HepG2 (cell line): ENCODE data around the gene SLC45A3. TPM values are rescaled to one million over a fixed set of nuclear protein-coding genes. Genes with fewer than 3 reads are reported as not detected.

ENCODE experiments used
- ATAC-seq: fragments of 200-7000 bp; cut with Tn5 transposase; 3 replicates; pipeline ENCODE4 v1.9.1; 2020; ENCODE audit warnings: mild to moderate bottlenecking, moderate library complexity
- BruUV-seq: library from RNA; stranded (reverse); fragments of 400-500 nt; replicated peaks from 2 replicates; lab custom pipeline; 2021; lab: Mats Ljungman, UMichigan
- CTCF ChIA-PET: fragments of 300-600 bp; formaldehyde crosslinking; extraction: SDS; loops from one replicate; lab custom pipeline; 2021; ENCODE audit warnings: low total read pairs, inconsistent platforms, low intra/inter-chr PET ratio; lab: Yijun Ruan, JAX
- POLR2A ChIA-PET: fragments of 350-600 bp; sonication (Branson Sonifier 250); formaldehyde crosslinking; loops from one replicate; lab custom pipeline; 2020; ENCODE audit warnings: antibody characterized with exemption, inconsistent platforms; lab: Yijun Ruan, JAX
- DNase-seq: peaks from one replicate; pipeline ENCODE4 v3.0.0-alpha.2; 2015; ENCODE audit warnings: low spot score
- FAIRE-seq: peaks from 3 replicates; lab custom pipeline; 2011; peaks lifted over from hg19 to GRCh38; lab: Jason Lieb, UNC
- H2AFZ ChIP-seq: one replicate; pipeline ENCODE4 v1.6.1; 2011; ENCODE audit warnings: low read length, inconsistent platforms
- H3K27ac ChIP-seq: fragments of 300-600 bp; 3 replicates; pipeline ENCODE4 v1.8.0; 2011; ENCODE audit warnings: mixed run types, mild to moderate bottlenecking, mixed read lengths, low read length, inconsistent platforms; ENCODE audit not compliant: insufficient read depth; ENCODE audit errors: extremely low read length
- H3K27me3 ChIP-seq, 2 experiments: fragments of 200-600 bp in 1 of 2; 2 replicates in 1 of 2; 3 replicates in 1 of 2; pipeline versions ENCODE4 v1.6.0 to v1.8.0; 2011; ENCODE audit warnings: low read length in 2 of 2, mild to moderate bottlenecking in 2 of 2, moderate library complexity in 2 of 2, inconsistent platforms in 1 of 2; ENCODE audit not compliant: insufficient read depth in 2 of 2, control insufficient read depth in 1 of 2
- H3K36me3 ChIP-seq, 2 experiments: fragments of 200-600 bp in 1 of 2; replicated peaks in 1 of 2; 2 replicates in 1 of 2; 3 replicates in 1 of 2; pipeline versions ENCODE4 v1.5.1 to v1.8.0; 2011; ENCODE audit warnings: low read length in 2 of 2, inconsistent platforms in 1 of 2; ENCODE audit not compliant: insufficient read depth in 2 of 2, control insufficient read depth in 1 of 2
- H3K4me1 ChIP-seq: 2 replicates; pipeline ENCODE4 v1.5.1; 2012; ENCODE audit warnings: low read length, inconsistent platforms; ENCODE audit not compliant: insufficient read depth
- H3K4me2 ChIP-seq: 2 replicates; pipeline ENCODE4 v1.6.0; 2011; ENCODE audit warnings: low read depth, low read length, inconsistent platforms
- H3K4me3 ChIP-seq, 3 experiments: fragments of 200-600 bp in 1 of 3; sonication (generic), shearing (Covaris generic) in 1 of 3; replicated peaks in 1 of 3; 2 replicates each; pipeline ENCODE4 v1.5.1; 2011 to 2016; ENCODE audit warnings: low read length in 3 of 3, inconsistent platforms in 2 of 3, low read depth in 2 of 3, mild to moderate bottlenecking in 2 of 3, control low read depth in 1 of 3, mixed read lengths in 1 of 3; ENCODE audit not compliant: insufficient read depth in 1 of 3
- H3K79me2 ChIP-seq: one replicate; pipeline ENCODE4 v1.6.1; 2011; ENCODE audit warnings: low read length, inconsistent platforms; ENCODE audit not compliant: insufficient read depth
- H3K9ac ChIP-seq: 2 replicates; pipeline ENCODE4 v1.6.0; 2011; ENCODE audit warnings: mild to moderate bottlenecking, low read depth, low read length, inconsistent platforms; ENCODE audit not compliant: insufficient read depth
- H3K9me3 ChIP-seq: 2 replicates; pipeline ENCODE4 v1.5.1; 2012; ENCODE audit warnings: mild to moderate bottlenecking, low read length
- H4K20me1 ChIP-seq: 2 replicates; pipeline ENCODE4 v1.6.0; 2011; ENCODE audit warnings: inconsistent platforms, mild to moderate bottlenecking, low read length, moderate library complexity; ENCODE audit not compliant: insufficient read depth
- ATAD3A ChIP-seq: sonication (generic); formaldehyde crosslinking; IDR thresholded peaks from 2 replicates; pipeline ENCODE4 v1.4.0; 2020; ENCODE audit warnings: missing genetic modification reagents
- CREM ChIP-seq, 2 experiments: sonication (generic) in 1 of 2; formaldehyde crosslinking in 1 of 2; IDR thresholded peaks; 2 replicates each; pipeline versions ENCODE4 v1.4.0 to v1.6.1; 2016 to 2020; ENCODE audit warnings: antibody characterized with exemption in 1 of 2, mild to moderate bottlenecking in 1 of 2, missing genetic modification reagents in 1 of 2
- MATR3 ChIP-seq: sonication (generic); formaldehyde crosslinking; IDR thresholded peaks from 2 replicates; pipeline ENCODE4 v1.4.0; 2020; ENCODE audit warnings: missing genetic modification reagents
- RNF219 ChIP-seq: sonication (generic); formaldehyde crosslinking; IDR thresholded peaks from 2 replicates; pipeline ENCODE4 v1.5.0; 2020; ENCODE audit warnings: mild to moderate bottlenecking, missing genetic modification reagents
- SOX13 ChIP-seq, 3 experiments: fragments of 450-650 bp in 1 of 3; sonication (generic) in 1 of 3; formaldehyde crosslinking in 1 of 3; IDR thresholded peaks in 2 of 3; conservative IDR thresholded peaks in 1 of 3; 2 replicates each; pipeline versions ENCODE4 v1.5.0 to v1.6.1; 2016 to 2020; ENCODE audit warnings: antibody characterized with exemption in 1 of 3, mild to moderate bottlenecking in 1 of 3, missing compliant biosample characterization in 1 of 3, missing genetic modification reagents in 1 of 3, moderate library complexity in 1 of 3
- STAT5B ChIP-seq: sonication (generic); formaldehyde crosslinking; IDR thresholded peaks from 2 replicates; pipeline ENCODE4 v1.4.0; 2020; ENCODE audit warnings: missing genetic modification reagents
- TBX2 ChIP-seq: sonication (generic); formaldehyde crosslinking; IDR thresholded peaks from 2 replicates; pipeline ENCODE4 v1.5.0; 2020; ENCODE audit warnings: missing genetic modification reagents, mild to moderate bottlenecking, borderline replicate concordance
- TERF1 ChIP-seq: sonication (generic); formaldehyde crosslinking; IDR thresholded peaks from 2 replicates; pipeline ENCODE4 v1.8.0; 2022; ENCODE audit warnings: mild to moderate bottlenecking, missing genetic modification reagents, moderate library complexity
- ZBTB21 ChIP-seq: sonication (generic); formaldehyde crosslinking; IDR thresholded peaks from 2 replicates; pipeline ENCODE4 v1.4.0; 2020; ENCODE audit warnings: missing genetic modification reagents
- ZBTB42 ChIP-seq: sonication (generic); formaldehyde crosslinking; IDR thresholded peaks from 2 replicates; pipeline ENCODE4 v1.5.0; 2020; ENCODE audit warnings: mild to moderate bottlenecking, missing genetic modification reagents
- ZFP37 ChIP-seq: sonication (generic); formaldehyde crosslinking; IDR thresholded peaks from 2 replicates; pipeline ENCODE4 v1.4.0; 2020; ENCODE audit warnings: missing genetic modification reagents, borderline replicate concordance
- ZNF652 ChIP-seq: IDR thresholded peaks from 2 replicates; pipeline ENCODE4 v1.6.1; 2016; ENCODE audit warnings: low read depth, borderline replicate concordance
- ZNF674 ChIP-seq: sonication (generic); formaldehyde crosslinking; IDR thresholded peaks from 2 replicates; pipeline ENCODE4 v1.5.0; 2020; ENCODE audit warnings: low read depth, mild to moderate bottlenecking, missing genetic modification reagents
- WGBS: methylation state at CpG from one replicate; pipeline ENCODE4 v1.1.6; 2017; ENCODE audit warnings: low lambda C conversion rate; 5-methylcytosine and 5-hydroxymethylcytosine counted together
- in situ Hi-C: cut with HindIII; loops from 2 replicates; pipeline ENCODE4 v1.10.0; 2017; ENCODE audit warnings: low pct_unique_long_range_greater_than_20kb; ENCODE audit not compliant: extremely low pct_ligation_motif_present
- intact Hi-C: fragments of 100-400 bp; cut with micrococcal nuclease; formaldehyde crosslinking; loops from one replicate; pipeline ENCODE4 v1.10.0; 2022; ENCODE audit not compliant: unreplicated experiment
- polyA plus RNA-seq, 8 experiments: library from polyadenylated mRNA; depleted of rRNA in 3 of 8; stranded (reverse) in 7 of 8; unstranded in 1 of 8; fragments of >200 nt; fragmentation: Illumina TruSeq in 4 of 8; extraction: Trizol in 4 of 8; gene quantifications; 2 replicates each; pipeline versions ENCODE4 v1.2.1 to v1.2.3, GENCODE V29; 2011 to 2016; ENCODE audit warnings: low read depth in 4 of 8, missing spikeins in 1 of 8, mixed read lengths in 1 of 8; ENCODE audit not compliant: insufficient read depth in 1 of 8
- total RNA-seq, 5 experiments: library from RNA; depleted of rRNA; stranded (reverse); fragments of >200 nt; fragmentation: Illumina TruSeq; extraction: Trizol; gene quantifications; 2 replicates each; pipeline ENCODE4 v1.2.3, GENCODE V29; 2016; ENCODE audit warnings: low read depth in 1 of 5
- TF ChIP-seq, protein P1 (sequence below): IDR thresholded peaks from 2 replicates; pipeline ENCODE4 v1.6.1; 2016; ENCODE audit warnings: low read depth, missing genetic modification reagents, missing compliant biosample characterization
- TF ChIP-seq, protein P2 (sequence below): sonication (generic); formaldehyde crosslinking; IDR thresholded peaks from 2 replicates; pipeline ENCODE4 v1.8.1; 2022; ENCODE audit warnings: mild to moderate bottlenecking, missing genetic modification reagents

Gene SLC45A3
- total and polyA plus RNA-seq, 2 of the 13 experiments (the other 11 are each of a cell fraction or from before 2014, with no cell fraction given) = 3.4 to 4.1 TPM

DNA sequence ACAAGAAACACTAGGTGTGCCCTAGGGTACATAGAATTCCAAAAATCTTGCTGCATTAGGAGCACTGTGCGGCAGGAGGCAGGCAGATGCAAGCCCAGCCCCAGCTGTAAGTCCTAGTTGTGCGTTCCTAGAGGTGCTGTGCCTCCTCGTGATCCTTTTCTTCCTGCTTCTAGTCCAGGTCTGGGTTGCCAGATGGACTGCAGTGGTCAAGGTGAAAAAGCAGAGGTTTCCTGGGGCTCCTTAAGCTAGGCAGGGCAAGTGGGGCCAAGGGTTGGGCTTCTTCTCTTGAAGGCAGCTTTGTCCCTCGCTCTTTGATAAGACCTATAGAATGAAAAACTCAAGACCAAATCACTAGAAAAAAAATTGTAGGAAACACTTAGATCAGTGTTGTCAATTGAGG lies 21.6 kb upstream of the SLC45A3 start:
- FAIRE-seq = no peak
- intact Hi-C loops = no loop called here
- ChIA-PET CTCF (no interaction called here), POLR2A (no interaction called here)
- Histone ChIP-seq H4K20me1 (no peaks in the 10 kb centered on the region), H3K79me2 (no peaks in the 10 kb centered on the region), H3K9ac (no peak overlapping the region), H3K4me3 (no peak overlapping the region), H3K9me3 (no peaks in the 10 kb centered on the region), H3K36me3 (no peaks in the 10 kb centered on the region), H3K27me3 (no peaks in the 10 kb centered on the region), H3K27ac (no peak overlapping the region), H3K4me2 (no peak overlapping the region), H3K4me1 (peaks cover 60% of the 10 kb centered on the region), H2AFZ (no peak overlapping the region)
- no peak for ATAC-seq
- no TSS peak for BruUV-seq
- 98% methylated on average over 4 of the region's 4 CpGs for WGBS
- in situ Hi-C loops = loop anchor here (5.0 kb wide), 1 partner anchor 35 kb away; no protein-coding TSS in a partner anchor
- no peak for DNase-seq
- TF ChIP-seq ZBTB42 (CRISPR knock-in tag) = no peak
- no peak for TF ChIP-seq TERF1 (CRISPR knock-in tag)
- no peak for TF ChIP-seq TBX2 (CRISPR knock-in tag)
- no peak for TF ChIP-seq RNF219 (CRISPR knock-in tag)
- TF ChIP-seq, protein P1, sequence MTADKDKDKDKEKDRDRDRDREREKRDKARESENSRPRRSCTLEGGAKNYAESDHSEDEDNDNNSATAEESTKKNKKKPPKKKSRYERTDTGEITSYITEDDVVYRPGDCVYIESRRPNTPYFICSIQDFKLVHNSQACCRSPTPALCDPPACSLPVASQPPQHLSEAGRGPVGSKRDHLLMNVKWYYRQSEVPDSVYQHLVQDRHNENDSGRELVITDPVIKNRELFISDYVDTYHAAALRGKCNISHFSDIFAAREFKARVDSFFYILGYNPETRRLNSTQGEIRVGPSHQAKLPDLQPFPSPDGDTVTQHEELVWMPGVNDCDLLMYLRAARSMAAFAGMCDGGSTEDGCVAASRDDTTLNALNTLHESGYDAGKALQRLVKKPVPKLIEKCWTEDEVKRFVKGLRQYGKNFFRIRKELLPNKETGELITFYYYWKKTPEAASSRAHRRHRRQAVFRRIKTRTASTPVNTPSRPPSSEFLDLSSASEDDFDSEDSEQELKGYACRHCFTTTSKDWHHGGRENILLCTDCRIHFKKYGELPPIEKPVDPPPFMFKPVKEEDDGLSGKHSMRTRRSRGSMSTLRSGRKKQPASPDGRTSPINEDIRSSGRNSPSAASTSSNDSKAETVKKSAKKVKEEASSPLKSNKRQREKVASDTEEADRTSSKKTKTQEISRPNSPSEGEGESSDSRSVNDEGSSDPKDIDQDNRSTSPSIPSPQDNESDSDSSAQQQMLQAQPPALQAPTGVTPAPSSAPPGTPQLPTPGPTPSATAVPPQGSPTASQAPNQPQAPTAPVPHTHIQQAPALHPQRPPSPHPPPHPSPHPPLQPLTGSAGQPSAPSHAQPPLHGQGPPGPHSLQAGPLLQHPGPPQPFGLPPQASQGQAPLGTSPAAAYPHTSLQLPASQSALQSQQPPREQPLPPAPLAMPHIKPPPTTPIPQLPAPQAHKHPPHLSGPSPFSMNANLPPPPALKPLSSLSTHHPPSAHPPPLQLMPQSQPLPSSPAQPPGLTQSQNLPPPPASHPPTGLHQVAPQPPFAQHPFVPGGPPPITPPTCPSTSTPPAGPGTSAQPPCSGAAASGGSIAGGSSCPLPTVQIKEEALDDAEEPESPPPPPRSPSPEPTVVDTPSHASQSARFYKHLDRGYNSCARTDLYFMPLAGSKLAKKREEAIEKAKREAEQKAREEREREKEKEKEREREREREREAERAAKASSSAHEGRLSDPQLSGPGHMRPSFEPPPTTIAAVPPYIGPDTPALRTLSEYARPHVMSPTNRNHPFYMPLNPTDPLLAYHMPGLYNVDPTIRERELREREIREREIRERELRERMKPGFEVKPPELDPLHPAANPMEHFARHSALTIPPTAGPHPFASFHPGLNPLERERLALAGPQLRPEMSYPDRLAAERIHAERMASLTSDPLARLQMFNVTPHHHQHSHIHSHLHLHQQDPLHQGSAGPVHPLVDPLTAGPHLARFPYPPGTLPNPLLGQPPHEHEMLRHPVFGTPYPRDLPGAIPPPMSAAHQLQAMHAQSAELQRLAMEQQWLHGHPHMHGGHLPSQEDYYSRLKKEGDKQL = no peak
- TF ChIP-seq ATAD3A (CRISPR knock-in tag) = no peak
- TF ChIP-seq ZNF674 = no peak
- TF ChIP-seq ZFP37 (CRISPR knock-in tag) = no peak
- no peak for TF ChIP-seq SOX13 (IDR thresholded peaks at IDR 0.05)
- no peak for TF ChIP-seq SOX13 (CRISPR knock-in tag; conservative IDR thresholded peaks at IDR 0.05 in 1 of 2, IDR thresholded peaks at IDR 0.05 in 1 of 2)
- TF ChIP-seq, protein P2, sequence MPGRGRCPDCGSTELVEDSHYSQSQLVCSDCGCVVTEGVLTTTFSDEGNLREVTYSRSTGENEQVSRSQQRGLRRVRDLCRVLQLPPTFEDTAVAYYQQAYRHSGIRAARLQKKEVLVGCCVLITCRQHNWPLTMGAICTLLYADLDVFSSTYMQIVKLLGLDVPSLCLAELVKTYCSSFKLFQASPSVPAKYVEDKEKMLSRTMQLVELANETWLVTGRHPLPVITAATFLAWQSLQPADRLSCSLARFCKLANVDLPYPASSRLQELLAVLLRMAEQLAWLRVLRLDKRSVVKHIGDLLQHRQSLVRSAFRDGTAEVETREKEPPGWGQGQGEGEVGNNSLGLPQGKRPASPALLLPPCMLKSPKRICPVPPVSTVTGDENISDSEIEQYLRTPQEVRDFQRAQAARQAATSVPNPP (CRISPR knock-in tag) = no peak
- no peak for TF ChIP-seq ZNF652 (CRISPR knock-in tag)
- TF ChIP-seq STAT5B = no peak
- no peak for TF ChIP-seq CREM (IDR thresholded peaks at IDR 0.05)
- no peak for TF ChIP-seq CREM (CRISPR knock-in tag; IDR thresholded peaks at IDR 0.05)
- TF ChIP-seq MATR3 (CRISPR knock-in tag) = no peak
- no peak for TF ChIP-seq ZBTB21
